ENCODE data around the gene BPIFB6.

The BPIFB6 gene

GRCh38 chr20:33092361-33092760, 60.9 kb downstream of the BPIFB6 start:
- no peak for DNase-seq (ENCODE audit: low spot score)

GRCh38 chr20:33093074-33093473, 61.6 kb downstream of the BPIFB6 start:
- DNase-seq (ENCODE audit: low spot score): no peak

- no peak for DNase-seq (ENCODE audit: low spot score)
Measured at GRCh38 chr20:33093582-33093981, 62.1 kb downstream of the BPIFB6 start.

Measured in putamen (tissue), 1 donor.